Ishikawa (cell line): ENCODE results near the gene PLPP1.

Experiments used
- CEBPB ChIP-seq: IDR thresholded peaks from 2 replicates; pipeline ENCODE4 v1.6.1; 2012
- CREB1 ChIP-seq: IDR thresholded peaks from 2 replicates; pipeline ENCODE4 v1.6.1; 2012; ENCODE audit warnings: low read depth
- EGR1 ChIP-seq: IDR thresholded peaks from 2 replicates; pipeline ENCODE4 v1.6.1; 2012
- EP300 ChIP-seq: IDR thresholded peaks from 2 replicates; pipeline ENCODE4 v1.6.1; 2012; ENCODE audit warnings: borderline replicate concordance
- FOXM1 ChIP-seq: IDR thresholded peaks from 2 replicates; pipeline ENCODE4 v1.6.1; 2012; ENCODE audit warnings: low read depth, borderline replicate concordance
- NFIC ChIP-seq: IDR thresholded peaks from 2 replicates; pipeline ENCODE4 v1.6.1; 2012
- RAD21 ChIP-seq: IDR thresholded peaks from 2 replicates; pipeline ENCODE4 v1.6.1; 2012; ENCODE audit warnings: low read depth
- TAF1 ChIP-seq: IDR thresholded peaks from 2 replicates; pipeline ENCODE4 v1.6.1; 2012; ENCODE audit warnings: low read depth, mild to moderate bottlenecking
- TCF12 ChIP-seq: IDR thresholded peaks from 2 replicates; pipeline ENCODE4 v1.6.1; 2012; ENCODE audit warnings: low read depth
- TEAD4 ChIP-seq: IDR thresholded peaks from 2 replicates; pipeline ENCODE4 v1.6.1; 2012
- YY1 ChIP-seq: IDR thresholded peaks from 2 replicates; pipeline ENCODE4 v1.6.1; 2012; ENCODE audit warnings: low read depth
- ZBTB7A ChIP-seq: IDR thresholded peaks from 2 replicates; pipeline ENCODE4 v1.6.1; 2012; ENCODE audit warnings: low read depth
- TF ChIP-seq, protein P1 (sequence below): IDR thresholded peaks from 2 replicates; pipeline ENCODE4 v1.6.1; 2012
- TF ChIP-seq, protein P2 (sequence below): IDR thresholded peaks from 2 replicates; pipeline ENCODE4 v1.6.1; 2012
- TF ChIP-seq, protein P3 (sequence below): IDR thresholded peaks from 2 replicates; pipeline ENCODE4 v1.6.1; 2012; ENCODE audit warnings: low read depth, mild to moderate bottlenecking

Gene PLPP1

DNA sequence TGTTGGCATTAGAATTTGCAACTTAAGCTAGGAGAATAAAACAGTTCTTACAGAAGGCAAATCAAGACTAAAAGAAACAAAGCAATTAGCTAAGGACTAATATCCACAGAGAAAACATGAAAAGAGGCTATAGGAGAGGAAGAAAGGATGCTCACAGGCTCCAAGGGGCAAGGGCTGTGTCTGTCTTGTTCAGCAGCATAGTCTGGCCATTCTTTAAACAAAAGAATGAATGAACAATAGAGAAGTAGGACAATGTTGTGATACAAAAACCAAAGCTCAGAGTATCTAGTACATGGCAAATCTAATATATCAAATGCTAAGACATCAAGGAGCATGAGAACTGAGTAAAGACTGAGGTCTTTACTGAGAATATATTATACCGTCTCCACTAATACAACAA is 39.5 kb downstream of the PLPP1 start:
- TF ChIP-seq TEAD4: no peak
- no peak for TF ChIP-seq YY1
- TF ChIP-seq TCF12: no peak
- TF ChIP-seq, protein P1, sequence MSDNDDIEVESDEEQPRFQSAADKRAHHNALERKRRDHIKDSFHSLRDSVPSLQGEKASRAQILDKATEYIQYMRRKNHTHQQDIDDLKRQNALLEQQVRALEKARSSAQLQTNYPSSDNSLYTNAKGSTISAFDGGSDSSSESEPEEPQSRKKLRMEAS: no peak
- TF ChIP-seq CREB1: no peak
- TF ChIP-seq RAD21: no peak
- no peak for TF ChIP-seq EGR1
- TF ChIP-seq TAF1: no peak
- TF ChIP-seq, protein P2, sequence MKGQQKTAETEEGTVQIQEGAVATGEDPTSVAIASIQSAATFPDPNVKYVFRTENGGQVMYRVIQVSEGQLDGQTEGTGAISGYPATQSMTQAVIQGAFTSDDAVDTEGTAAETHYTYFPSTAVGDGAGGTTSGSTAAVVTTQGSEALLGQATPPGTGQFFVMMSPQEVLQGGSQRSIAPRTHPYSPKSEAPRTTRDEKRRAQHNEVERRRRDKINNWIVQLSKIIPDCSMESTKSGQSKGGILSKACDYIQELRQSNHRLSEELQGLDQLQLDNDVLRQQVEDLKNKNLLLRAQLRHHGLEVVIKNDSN: no peak
- no peak for TF ChIP-seq EP300
- no peak for TF ChIP-seq FOXM1

DNA sequence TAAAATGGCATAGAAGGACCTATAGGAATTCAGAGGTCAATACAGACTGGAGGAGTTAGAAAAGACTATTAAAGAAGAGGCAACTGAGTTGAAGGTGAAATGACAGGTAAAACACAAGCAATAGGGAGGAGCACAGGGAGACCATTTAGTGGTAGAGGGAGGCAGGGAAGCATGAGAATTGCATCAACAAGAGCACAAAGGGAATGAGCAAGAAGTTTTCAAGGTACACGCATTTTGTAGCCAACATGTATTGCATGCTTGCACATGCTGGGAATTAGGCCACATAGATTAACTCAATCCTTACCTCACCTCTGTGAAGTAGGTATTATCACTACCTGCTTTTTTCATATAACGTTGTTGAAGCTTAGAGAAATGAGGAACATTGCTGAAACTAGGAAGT is 42.3 kb downstream of the PLPP1 start:
- TF ChIP-seq FOXM1 (no peak), ZBTB7A (no peak), TEAD4 (no peak), CREB1 (no peak), TCF12 (no peak), YY1 (no peak), CEBPB (no peak), RAD21 (no peak), EP300 (no peak)
- TF ChIP-seq, protein P2: no peak
- TF ChIP-seq, protein P1: no peak
- TF ChIP-seq, protein P3, sequence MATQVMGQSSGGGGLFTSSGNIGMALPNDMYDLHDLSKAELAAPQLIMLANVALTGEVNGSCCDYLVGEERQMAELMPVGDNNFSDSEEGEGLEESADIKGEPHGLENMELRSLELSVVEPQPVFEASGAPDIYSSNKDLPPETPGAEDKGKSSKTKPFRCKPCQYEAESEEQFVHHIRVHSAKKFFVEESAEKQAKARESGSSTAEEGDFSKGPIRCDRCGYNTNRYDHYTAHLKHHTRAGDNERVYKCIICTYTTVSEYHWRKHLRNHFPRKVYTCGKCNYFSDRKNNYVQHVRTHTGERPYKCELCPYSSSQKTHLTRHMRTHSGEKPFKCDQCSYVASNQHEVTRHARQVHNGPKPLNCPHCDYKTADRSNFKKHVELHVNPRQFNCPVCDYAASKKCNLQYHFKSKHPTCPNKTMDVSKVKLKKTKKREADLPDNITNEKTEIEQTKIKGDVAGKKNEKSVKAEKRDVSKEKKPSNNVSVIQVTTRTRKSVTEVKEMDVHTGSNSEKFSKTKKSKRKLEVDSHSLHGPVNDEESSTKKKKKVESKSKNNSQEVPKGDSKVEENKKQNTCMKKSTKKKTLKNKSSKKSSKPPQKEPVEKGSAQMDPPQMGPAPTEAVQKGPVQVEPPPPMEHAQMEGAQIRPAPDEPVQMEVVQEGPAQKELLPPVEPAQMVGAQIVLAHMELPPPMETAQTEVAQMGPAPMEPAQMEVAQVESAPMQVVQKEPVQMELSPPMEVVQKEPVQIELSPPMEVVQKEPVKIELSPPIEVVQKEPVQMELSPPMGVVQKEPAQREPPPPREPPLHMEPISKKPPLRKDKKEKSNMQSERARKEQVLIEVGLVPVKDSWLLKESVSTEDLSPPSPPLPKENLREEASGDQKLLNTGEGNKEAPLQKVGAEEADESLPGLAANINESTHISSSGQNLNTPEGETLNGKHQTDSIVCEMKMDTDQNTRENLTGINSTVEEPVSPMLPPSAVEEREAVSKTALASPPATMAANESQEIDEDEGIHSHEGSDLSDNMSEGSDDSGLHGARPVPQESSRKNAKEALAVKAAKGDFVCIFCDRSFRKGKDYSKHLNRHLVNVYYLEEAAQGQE: no peak

DNA sequence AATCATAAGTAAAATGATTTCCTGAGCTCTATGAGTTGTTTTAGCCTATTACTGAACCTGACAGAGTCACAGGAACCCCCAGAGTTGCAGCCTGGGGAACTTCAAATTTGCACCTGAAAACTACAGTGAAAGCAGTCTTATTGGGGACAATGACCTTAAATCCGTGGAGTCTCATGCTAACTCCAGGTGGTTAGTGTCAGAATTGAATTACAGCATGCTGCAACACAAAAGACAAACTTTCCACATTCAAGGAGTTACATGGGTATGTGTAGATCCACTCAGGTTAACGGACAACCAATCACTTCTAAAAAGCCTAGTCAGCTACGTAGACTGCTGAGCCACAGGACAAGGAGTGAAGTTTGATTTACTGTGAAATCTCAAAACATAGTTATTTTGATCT is 49.7 kb downstream of the PLPP1 start:
- TF ChIP-seq TCF12 (no peak), CEBPB (no peak), RAD21 (no peak), EGR1 (no peak), FOXM1 (no peak), NFIC (no peak)

DNA sequence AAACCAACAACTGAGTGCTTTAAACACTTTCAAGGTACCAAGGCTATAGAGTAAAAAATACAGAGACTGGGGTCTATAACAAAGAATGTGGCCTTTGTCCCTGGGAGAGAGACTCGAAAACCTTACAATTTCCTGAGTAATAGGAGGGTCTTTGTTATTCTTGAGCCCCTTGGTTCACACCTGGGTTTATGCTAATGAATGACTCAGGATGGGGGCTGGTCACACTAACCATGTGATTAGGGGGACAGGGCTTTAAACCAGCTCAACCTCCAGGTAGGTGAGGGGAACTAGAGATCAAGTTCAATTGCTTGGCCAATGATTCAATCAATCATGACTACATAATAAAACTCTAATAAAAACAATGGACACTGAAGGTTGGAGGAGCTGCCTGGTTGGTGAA is 50.2 kb downstream of the PLPP1 start:
- TF ChIP-seq CEBPB: no peak
- TF ChIP-seq YY1: no peak
- TF ChIP-seq RAD21: no peak
- TF ChIP-seq, protein P1: no peak
- TF ChIP-seq, protein P3: no peak
- no peak for TF ChIP-seq NFIC
- no peak for TF ChIP-seq TCF12
- no peak for TF ChIP-seq CREB1
- TF ChIP-seq TAF1: no peak
- TF ChIP-seq FOXM1: no peak

DNA sequence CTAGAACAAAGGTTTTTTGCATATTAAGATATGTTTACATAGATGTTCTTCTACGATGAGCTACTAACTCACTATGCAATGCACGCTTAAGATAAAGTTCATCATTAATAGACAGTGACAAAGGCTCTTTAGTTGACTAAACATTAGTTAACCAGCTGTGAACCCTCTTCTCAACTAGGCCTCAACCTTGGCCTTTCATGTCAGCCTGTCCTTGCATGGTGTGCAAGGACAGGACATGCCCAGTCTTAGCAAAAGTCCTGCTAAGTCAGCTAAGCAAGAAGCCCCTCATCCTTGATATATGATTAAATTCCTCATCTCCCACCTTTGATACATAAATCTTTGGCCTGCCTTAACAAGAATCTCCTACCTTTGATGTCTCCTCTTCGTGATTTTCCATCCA is 50.9 kb downstream of the PLPP1 start:
- TF ChIP-seq TAF1: no peak
- TF ChIP-seq CEBPB: no peak
- no peak for TF ChIP-seq FOXM1
- no peak for TF ChIP-seq CREB1
- TF ChIP-seq NFIC: no peak
- no peak for TF ChIP-seq YY1
- TF ChIP-seq, protein P1: no peak
- TF ChIP-seq, protein P3: no peak
- no peak for TF ChIP-seq TEAD4
- TF ChIP-seq ZBTB7A: no peak
- TF ChIP-seq TCF12: no peak
- TF ChIP-seq, protein P2: no peak
